GM23248 (cell line): ENCODE data around the gene PDIA4. TPM values are rescaled to one million over a fixed set of nuclear protein-coding genes. Genes with fewer than 3 reads are reported as not detected.

Source experiments
- DNase-seq: peaks from one replicate; pipeline ENCODE4 v3.0.0-alpha.2; 2015
- H2AFZ ChIP-seq: fragments of 200-600 bp; sonication (generic); 2 replicates; pipeline ENCODE4 v1.6.1; 2016; ENCODE audit warnings: antibody characterized with exemption
- H3F3A ChIP-seq: fragments of 200-600 bp; sonication (generic); 2 replicates; pipeline ENCODE4 v1.6.1; 2016; ENCODE audit warnings: mild to moderate bottlenecking, antibody characterized with exemption, mixed run types; ENCODE audit not compliant: insufficient read depth
- H3K27ac ChIP-seq: fragments of 200-600 bp; sonication (generic); 2 replicates; pipeline ENCODE4 v1.5.1; 2016; ENCODE audit warnings: mild to moderate bottlenecking
- H3K27me3 ChIP-seq: fragments of 200-600 bp; sonication (generic); replicated peaks from 2 replicates; pipeline ENCODE4 v1.6.1; 2016; ENCODE audit warnings: mild to moderate bottlenecking; ENCODE audit not compliant: insufficient read depth
- H3K36me3 ChIP-seq: fragments of 200-600 bp; sonication (generic); 2 replicates; pipeline ENCODE4 v1.6.1; 2016; ENCODE audit warnings: low read depth, mild to moderate bottlenecking
- H3K4me1 ChIP-seq: fragments of 200-600 bp; sonication (generic); 2 replicates; pipeline ENCODE4 v1.6.1; 2016; ENCODE audit warnings: mild to moderate bottlenecking; ENCODE audit not compliant: insufficient read depth
- H3K4me2 ChIP-seq: fragments of 200-600 bp; sonication (generic); one replicate; pipeline ENCODE4 v1.6.1; 2016; ENCODE audit warnings: mild to moderate bottlenecking; ENCODE audit not compliant: unreplicated experiment
- H3K4me3 ChIP-seq: fragments of 200-600 bp; sonication (generic); 2 replicates; pipeline ENCODE4 v1.5.1; 2016; ENCODE audit warnings: mild to moderate bottlenecking
- H3K79me2 ChIP-seq: fragments of 200-600 bp; sonication (generic); 2 replicates; pipeline ENCODE4 v1.6.1; 2016; ENCODE audit warnings: mild to moderate bottlenecking; ENCODE audit not compliant: insufficient read depth
- H3K9ac ChIP-seq: fragments of 200-600 bp; sonication (generic); 2 replicates; pipeline ENCODE4 v1.6.1; 2016; ENCODE audit warnings: mild to moderate bottlenecking
- H3K9me2 ChIP-seq: fragments of 200-600 bp; sonication (generic); 2 replicates; pipeline ENCODE4 v1.6.1; 2016; ENCODE audit warnings: mixed run types, mild to moderate bottlenecking, moderate library complexity; ENCODE audit not compliant: insufficient read depth
- H3K9me3 ChIP-seq: fragments of 200-600 bp; sonication (generic); one replicate; pipeline ENCODE4 v1.6.1; 2017; ENCODE audit warnings: low read depth
- H4K20me1 ChIP-seq: fragments of 200-600 bp; sonication (generic); 2 replicates; pipeline ENCODE4 v1.6.0; 2016; ENCODE audit not compliant: insufficient read depth
- EZH2 ChIP-seq: fragments of 200-600 bp; sonication (generic); IDR thresholded peaks from 2 replicates; pipeline ENCODE4 v1.6.1; 2018; ENCODE audit warnings: antibody characterized with exemption, mild to moderate bottlenecking; ENCODE audit not compliant: insufficient read depth, poor library complexity, severe bottlenecking
- EZH2phosphoT487 ChIP-seq: fragments of 200-600 bp; sonication (generic); IDR thresholded peaks from 2 replicates; pipeline ENCODE4 v1.6.1; 2018; ENCODE audit warnings: antibody characterized with exemption, moderate library complexity, mild to moderate bottlenecking, low read depth; ENCODE audit not compliant: insufficient read depth
- WGBS, 2 experiments: methylation state at CpG; one replicate each; pipeline ENCODE4 v1.1.6; 2015 to 2017; ENCODE audit warnings: low lambda C conversion rate in 2 of 2, low coverage in 1 of 2; ENCODE audit errors: missing lambda C conversion rate in 2 of 2; 5-methylcytosine and 5-hydroxymethylcytosine counted together
- in situ Hi-C: fragments of 300-500 bp; cut with MboI; formaldehyde crosslinking; loops from 2 replicates; pipeline ENCODE4 v1.15.0; 2020
- polyA plus RNA-seq: library from polyadenylated mRNA; unstranded; fragments of >200 nt; fragmentation: Nextera tagmentation; extraction: Ambion mirVana; gene quantifications from 2 replicates; pipeline ENCODE4 v1.2.1, GENCODE V29; 2016
- total RNA-seq: library from RNA; depleted of rRNA; stranded (reverse); fragments of >200 nt; shearing (Covaris generic); gene quantifications from 2 replicates; pipeline ENCODE4 v1.2.3, GENCODE V29; 2014

The PDIA4 gene
- total and polyA plus RNA-seq, 2 experiments from 2014 or later, result 196 to 204 TPM

- in situ Hi-C loops, result loop anchor here (10.0 to 25.0 kb wide), 2 partner anchors 458 to 701 kb away; no protein-coding TSS in a partner anchor
- Histone ChIP-seq H3K9me3 (no peaks in the 10 kb centered on the region), H3K4me2 (peak overlapping the region; percentile 90), H3K27me3 (no peaks in the 10 kb centered on the region), H3K9me2 (no peaks in the 10 kb centered on the region), H3K27ac (no peak overlapping the region), H3K4me3 (peak overlapping the region; percentile 78), H3K4me1 (0 out of 2 replicates have a peak, but pooled peaks cover 4% of the 10 kb centered on the region), H3K36me3 (no peaks in the 10 kb centered on the region), H2AFZ (peak overlapping the region; percentile 94), H3K9ac (peak overlapping the region; percentile 79), H3F3A (no peaks in the 10 kb centered on the region), H4K20me1 (no peaks in the 10 kb centered on the region), H3K79me2 (no peaks in the 10 kb centered on the region)
- DNase-seq, result peak; percentile 82
- 0% methylated on average over 5 of the region's 5 CpGs for WGBS, 2 experiments
- TF ChIP-seq EZH2phosphoT487 (no peak), EZH2 (no peak)
Observed at GRCh38 chr7:148962823-148963582, 65.3 kb downstream of the PDIA4 start.

- H3K4me2 ChIP-seq, result peak overlapping the region; percentile 90
- H3K27me3 ChIP-seq, result no peaks in the 10 kb centered on the region
- no peaks in the 10 kb centered on the region for H3K9me3 ChIP-seq
- 0 out of 2 replicates have a peak, but pooled peaks cover 4% of the 10 kb centered on the region for H3K4me1 ChIP-seq
- DNase-seq, result no peak
- peak overlapping the region; percentile 94 for H2AFZ ChIP-seq
- peak overlapping the region; percentile 78 for H3K4me3 ChIP-seq
- no peaks in the 10 kb centered on the region for H3K79me2 ChIP-seq
- no peaks in the 10 kb centered on the region for H3K9me2 ChIP-seq
- in situ Hi-C loops, result loop anchor here (10.0 to 25.0 kb wide), 2 partner anchors 458 to 700 kb away; no protein-coding TSS in a partner anchor
- H4K20me1 ChIP-seq, result no peaks in the 10 kb centered on the region
- no peak overlapping the region for H3K27ac ChIP-seq
- TF ChIP-seq EZH2 (no peak), EZH2phosphoT487 (no peak)
- peak overlapping the region; percentile 79 for H3K9ac ChIP-seq
- no peaks in the 10 kb centered on the region for H3K36me3 ChIP-seq
- 12 to 14% methylated on average over 5 of the region's 5 CpGs for WGBS, 2 experiments
- no peaks in the 10 kb centered on the region for H3F3A ChIP-seq
Observed at GRCh38 chr7:148962440-148962822, 65.9 kb downstream of the PDIA4 start.

GRCh38 chr7:148959726-148960125, 68.6 kb downstream of the PDIA4 start:
- H3K9ac ChIP-seq, result no peak overlapping the region
- H3F3A ChIP-seq, result no peaks in the 10 kb centered on the region
- no peaks in the 10 kb centered on the region for H3K9me3 ChIP-seq
- no peaks in the 10 kb centered on the region for H3K79me2 ChIP-seq
- no peaks in the 10 kb centered on the region for H4K20me1 ChIP-seq
- WGBS, 2 experiments, result 59 to 70% methylated on average over 3 of the region's 3 CpGs
- 0 out of 2 replicates have a peak, but pooled peaks cover 4% of the 10 kb centered on the region for H3K4me1 ChIP-seq
- no peaks in the 10 kb centered on the region for H3K9me2 ChIP-seq
- H3K4me3 ChIP-seq, result no peak overlapping the region
- in situ Hi-C loops, result loop anchor here (10.0 to 25.0 kb wide), 3 partner anchors 395 to 697 kb away; no protein-coding TSS in a partner anchor
- H2AFZ ChIP-seq, result no peak overlapping the region
- no peak overlapping the region for H3K4me2 ChIP-seq
- H3K27ac ChIP-seq, result no peak overlapping the region
- no peak for DNase-seq
- no peaks in the 10 kb centered on the region for H3K27me3 ChIP-seq
- TF ChIP-seq EZH2 (no peak), EZH2phosphoT487 (no peak)
- H3K36me3 ChIP-seq, result no peaks in the 10 kb centered on the region

GRCh38 chr7:148958061-148958460, 70.2 kb downstream of the PDIA4 start:
- 0 out of 2 replicates have a peak, but pooled peaks cover 4% of the 10 kb centered on the region for H3K4me1 ChIP-seq
- no peaks in the 10 kb centered on the region for H4K20me1 ChIP-seq
- WGBS, 2 experiments, result 64 to 72% methylated on average over 9 of the region's 9 CpGs
- H3K27me3 ChIP-seq, result no peaks in the 10 kb centered on the region
- no peak overlapping the region for H2AFZ ChIP-seq
- H3K79me2 ChIP-seq, result no peaks in the 10 kb centered on the region
- no peak overlapping the region for H3K9ac ChIP-seq
- no peaks in the 10 kb centered on the region for H3F3A ChIP-seq
- H3K9me2 ChIP-seq, result no peaks in the 10 kb centered on the region
- no peaks in the 10 kb centered on the region for H3K9me3 ChIP-seq
- TF ChIP-seq EZH2 (no peak), EZH2phosphoT487 (no peak)
- H3K36me3 ChIP-seq, result no peaks in the 10 kb centered on the region
- in situ Hi-C loops, result loop anchor here (10.0 to 25.0 kb wide), 2 partner anchors 393 to 696 kb away; no protein-coding TSS in a partner anchor
- H3K27ac ChIP-seq, result no peak overlapping the region
- no peak overlapping the region for H3K4me2 ChIP-seq
- DNase-seq, result no peak
- no peak overlapping the region for H3K4me3 ChIP-seq
